Measurements from ENCODE around the gene NECTIN2.

GRCh38 chr19:44820648-44821609, 25.2 kb upstream of the NECTIN2 start:
- TF ChIP-seq CTCF (IDR thresholded peaks at IDR 0.05; ENCODE audit: insufficient read depth, low read length, poor library complexity, severe bottlenecking), result no peak
- no peak for TF ChIP-seq EZH2phosphoT487 (conservative IDR thresholded peaks at IDR 0.05; ENCODE audit: low read length)

Measured in SU-DHL-6 (cell line).